HL-60/S4 treated with retinoic acid at 250 ng/mL for 4 days and 3 days (cell line): ENCODE results near the gene CERS3.

Source experiments
- in situ Hi-C: fragments of 300-500 bp; cut with MboI; formaldehyde crosslinking; loops from 2 replicates; pipeline ENCODE4 v1.7.0; 2022; ENCODE audit warnings: low sequenced_read_pairs

The CERS3 gene

GRCh38 chr15:100528833-100529428 lies at the start of gene CERS3:
Gene CERS3, minus strand, starts transcription at chr15:100528950. Its CDS starts 27,101 bp downstream, at chr15:100501849.
- in situ Hi-C loops = no loop called here

- in situ Hi-C loops = no loop called here
Measured at GRCh38 chr15:100573526-100573925, 44.8 kb upstream of the CERS3 start.

GRCh38 chr15:100572362-100572983 lies 43.7 kb upstream of the CERS3 start:
- in situ Hi-C loops = no loop called here

- in situ Hi-C loops = no loop called here
Measured at GRCh38 chr15:100571592-100572167, 42.9 kb upstream of the CERS3 start.

GRCh38 chr15:100570735-100571313 lies 42.1 kb upstream of the CERS3 start:
- in situ Hi-C loops = no loop called here

- in situ Hi-C loops = no loop called here
Measured at GRCh38 chr15:100570275-100570674, 41.5 kb upstream of the CERS3 start.

GRCh38 chr15:100569391-100569790 lies 40.6 kb upstream of the CERS3 start:
- in situ Hi-C loops = no loop called here

- in situ Hi-C loops = no loop called here
Measured at GRCh38 chr15:100566850-100567628, 38.3 kb upstream of the CERS3 start.

GRCh38 chr15:100565591-100565990 lies 36.8 kb upstream of the CERS3 start:
- in situ Hi-C loops = no loop called here

- in situ Hi-C loops = no loop called here
Measured at GRCh38 chr15:100560323-100560722, 31.6 kb upstream of the CERS3 start.

GRCh38 chr15:100559330-100559729 lies 30.6 kb upstream of the CERS3 start:
- in situ Hi-C loops = no loop called here

GRCh38 chr15:100558771-100559254 lies 30.1 kb upstream of the CERS3 start:
- in situ Hi-C loops = no loop called here

- in situ Hi-C loops = no loop called here
Measured at GRCh38 chr15:100553468-100553867, 24.7 kb upstream of the CERS3 start.

- in situ Hi-C loops = no loop called here
Measured at GRCh38 chr15:100547961-100548360, 19.2 kb upstream of the CERS3 start.

- in situ Hi-C loops = no loop called here
Measured at GRCh38 chr15:100544946-100545345, 16.2 kb upstream of the CERS3 start.

GRCh38 chr15:100544338-100544841 lies 15.6 kb upstream of the CERS3 start:
- in situ Hi-C loops = no loop called here

- in situ Hi-C loops = no loop called here
Measured at GRCh38 chr15:100542290-100542689, 13.5 kb upstream of the CERS3 start.

GRCh38 chr15:100537331-100537730 lies 8.6 kb upstream of the CERS3 start:
- in situ Hi-C loops = no loop called here

- in situ Hi-C loops = no loop called here
Measured at GRCh38 chr15:100536733-100537132, 8.0 kb upstream of the CERS3 start.

- in situ Hi-C loops = no loop called here
Measured at GRCh38 chr15:100533886-100534285, 5.1 kb upstream of the CERS3 start.

- in situ Hi-C loops = no loop called here
Measured at GRCh38 chr15:100531823-100532327, 3.1 kb upstream of the CERS3 start.
